Spleen (tissue), 7 donors: ENCODE data around the gene TOP3A.

Experiments
- POLR2A ChIP-seq, 3 donors: fragments of 450-650 bp; IDR thresholded peaks; one replicate each; pipeline ENCODE4 v1.5.1; 2017; ENCODE audit warnings: antibody characterized with exemption in 3 of 3, mild to moderate bottlenecking in 1 of 3
- TF ChIP-seq, protein P1 (sequence below), 11 experiments: fragments of 200-600 bp in 7 of 11; fragments of 450-650 bp in 4 of 11; sonication (generic) in 4 of 11; IDR thresholded peaks in 8 of 11; conservative IDR thresholded peaks in 3 of 11; 1 replicate in 7 of 11; 2 replicates in 4 of 11; pipeline versions ENCODE4 v1.4.0 to v1.8.0; 2016 to 2021; ENCODE audit warnings: antibody characterized with exemption in 11 of 11, inconsistent platforms in 4 of 11, mild to moderate bottlenecking in 1 of 11
- donor health status: DM: no; HTN: no; CAD: no; lungs with moderate emphysema.
- donor health status: DM: no; HTN: no; CAD: no.
- donor health status: DM: no; HTN: no; CAD: no.

DNA sequence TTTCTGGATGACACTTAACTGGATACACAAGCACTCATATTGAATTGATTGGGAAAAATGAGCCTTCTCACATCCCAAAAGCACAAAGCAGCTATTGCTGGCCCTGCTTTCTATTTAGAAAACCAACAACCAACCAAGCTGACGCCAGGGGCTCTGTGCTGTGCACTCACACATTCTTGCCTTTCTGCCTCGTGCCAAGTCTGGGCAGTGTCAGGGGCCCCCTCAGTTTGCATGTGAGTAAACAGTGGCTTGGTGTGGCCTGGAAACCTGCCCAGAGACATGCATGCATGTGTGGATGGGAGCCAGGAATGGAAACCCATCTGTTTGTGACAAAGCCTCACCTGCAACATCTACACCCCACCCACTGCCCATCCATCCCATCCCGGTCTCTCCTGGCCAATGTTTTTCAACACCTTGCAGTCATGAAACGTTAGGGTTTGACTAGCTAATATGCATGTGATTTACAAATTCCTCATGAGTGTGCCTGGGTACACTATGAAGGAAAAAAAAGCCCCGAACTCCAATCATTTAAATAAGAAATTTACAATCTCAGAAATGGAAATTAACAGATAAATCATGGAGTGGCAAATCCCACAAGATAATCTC is 33.9 kb downstream of the TOP3A start:
- TF ChIP-seq, protein P1, sequence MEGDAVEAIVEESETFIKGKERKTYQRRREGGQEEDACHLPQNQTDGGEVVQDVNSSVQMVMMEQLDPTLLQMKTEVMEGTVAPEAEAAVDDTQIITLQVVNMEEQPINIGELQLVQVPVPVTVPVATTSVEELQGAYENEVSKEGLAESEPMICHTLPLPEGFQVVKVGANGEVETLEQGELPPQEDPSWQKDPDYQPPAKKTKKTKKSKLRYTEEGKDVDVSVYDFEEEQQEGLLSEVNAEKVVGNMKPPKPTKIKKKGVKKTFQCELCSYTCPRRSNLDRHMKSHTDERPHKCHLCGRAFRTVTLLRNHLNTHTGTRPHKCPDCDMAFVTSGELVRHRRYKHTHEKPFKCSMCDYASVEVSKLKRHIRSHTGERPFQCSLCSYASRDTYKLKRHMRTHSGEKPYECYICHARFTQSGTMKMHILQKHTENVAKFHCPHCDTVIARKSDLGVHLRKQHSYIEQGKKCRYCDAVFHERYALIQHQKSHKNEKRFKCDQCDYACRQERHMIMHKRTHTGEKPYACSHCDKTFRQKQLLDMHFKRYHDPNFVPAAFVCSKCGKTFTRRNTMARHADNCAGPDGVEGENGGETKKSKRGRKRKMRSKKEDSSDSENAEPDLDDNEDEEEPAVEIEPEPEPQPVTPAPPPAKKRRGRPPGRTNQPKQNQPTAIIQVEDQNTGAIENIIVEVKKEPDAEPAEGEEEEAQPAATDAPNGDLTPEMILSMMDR (IDR thresholded peaks at IDR 0.05 in 8 of 11, conservative IDR thresholded peaks at IDR 0.05 in 3 of 11) = no peak
- no peak for TF ChIP-seq POLR2A (IDR thresholded peaks at IDR 0.05)
